WTC11 (cell line): Measurements from ENCODE around the gene PLD2.

Source experiments
- ATF3 ChIP-seq: sonication (generic); formaldehyde crosslinking; conservative IDR thresholded peaks from 2 replicates; pipeline ENCODE4 v1.8.1; 2022; ENCODE audit warnings: mild to moderate bottlenecking, missing genetic modification reagents
- CTCF ChIP-seq: fragments of 200-600 bp; IDR thresholded peaks from 2 replicates; pipeline ENCODE4 v1.8.0; 2022; ENCODE audit warnings: antibody characterized with exemption
- E2F4 ChIP-seq: sonication (generic); formaldehyde crosslinking; IDR thresholded peaks from 2 replicates; pipeline ENCODE4 v1.8.1; 2022; ENCODE audit warnings: low read depth, mild to moderate bottlenecking, moderate library complexity, missing genetic modification reagents, borderline replicate concordance
- ETV6 ChIP-seq: sonication (generic); formaldehyde crosslinking; IDR thresholded peaks from 2 replicates; pipeline ENCODE4 v1.8.1; 2022; ENCODE audit warnings: mild to moderate bottlenecking, missing genetic modification reagents
- FOXJ3 ChIP-seq: sonication (generic); formaldehyde crosslinking; IDR thresholded peaks from 2 replicates; pipeline ENCODE4 v1.9.0; 2021; ENCODE audit warnings: missing genetic modification reagents, mild to moderate bottlenecking, borderline replicate concordance
- JUN ChIP-seq: sonication (generic); formaldehyde crosslinking; IDR thresholded peaks from 2 replicates; pipeline ENCODE4 v1.8.0; 2023; ENCODE audit warnings: mild to moderate bottlenecking, missing genetic modification reagents
- MAX ChIP-seq: sonication (generic); formaldehyde crosslinking; IDR thresholded peaks from 2 replicates; pipeline ENCODE4 v1.8.0; 2022; ENCODE audit warnings: mild to moderate bottlenecking, missing genetic modification reagents
- SOX15 ChIP-seq: fragments of 250-450 bp; sonication (Bioruptor Pico); IDR thresholded peaks from 2 replicates; pipeline ENCODE4 v1.9.0; 2021; ENCODE audit warnings: mild to moderate bottlenecking
- STAT6 ChIP-seq: sonication (generic); formaldehyde crosslinking; conservative IDR thresholded peaks from 2 replicates; pipeline ENCODE4 v1.8.1; 2023; ENCODE audit warnings: mild to moderate bottlenecking, low read depth, missing genetic modification reagents, moderate library complexity
- TCF7 ChIP-seq: sonication (generic); formaldehyde crosslinking; IDR thresholded peaks from 2 replicates; pipeline ENCODE4 v1.8.0; 2022; ENCODE audit warnings: mild to moderate bottlenecking, low read depth, missing genetic modification reagents, moderate library complexity
- USF1 ChIP-seq: sonication (generic); formaldehyde crosslinking; IDR thresholded peaks from 2 replicates; pipeline ENCODE4 v1.8.0; 2022; ENCODE audit warnings: mild to moderate bottlenecking, missing genetic modification reagents
- USF2 ChIP-seq: sonication (generic); formaldehyde crosslinking; IDR thresholded peaks from 2 replicates; pipeline ENCODE4 v1.8.1; 2023; ENCODE audit warnings: mild to moderate bottlenecking, missing genetic modification reagents, moderate library complexity
- ZNF532 ChIP-seq: fragments of 250-450 bp; sonication (Bioruptor Pico); IDR thresholded peaks from 2 replicates; pipeline ENCODE4 v1.9.0; 2021; ENCODE audit warnings: mild to moderate bottlenecking, borderline replicate concordance

GRCh38 chr17:4812690-4813089 lies 5.7 kb downstream of the PLD2 start:
- TF ChIP-seq CTCF (no peak), SOX15 (CRISPR knock-in tag) (no peak), E2F4 (no peak), USF2 (CRISPR knock-in tag) (no peak), ATF3 (CRISPR knock-in tag) (no peak), USF1 (CRISPR knock-in tag) (no peak), ETV6 (CRISPR knock-in tag) (no peak), MAX (CRISPR knock-in tag) (no peak), JUN (no peak), FOXJ3 (CRISPR knock-in tag) (no peak), ZNF532 (CRISPR knock-in tag) (no peak), TCF7 (CRISPR knock-in tag) (no peak), STAT6 (CRISPR knock-in tag) (no peak)
